HepG2 (cell line): ENCODE data around the gene GSK3A. TPM values are rescaled to one million over a fixed set of nuclear protein-coding genes. Genes with fewer than 3 reads are reported as not detected.

ENCODE experiments used
- AHDC1 ChIP-seq: sonication (generic); formaldehyde crosslinking; IDR thresholded peaks from 2 replicates; pipeline ENCODE4 v1.5.1; 2020; ENCODE audit warnings: mild to moderate bottlenecking, missing genetic modification reagents, borderline replicate concordance
- ATRX ChIP-seq: sonication (generic); formaldehyde crosslinking; IDR thresholded peaks from 2 replicates; pipeline ENCODE4 v1.4.0; 2020; ENCODE audit warnings: missing genetic modification reagents, borderline replicate concordance
- BCL6 ChIP-seq: IDR thresholded peaks from 2 replicates; pipeline ENCODE4 v1.6.1; 2016; ENCODE audit warnings: missing genetic modification reagents, missing compliant biosample characterization
- CREB1 ChIP-seq, 2 experiments: fragments of 450-650 bp in 1 of 2; IDR thresholded peaks; 2 replicates each; pipeline ENCODE4 v1.6.1; 2016 to 2017; ENCODE audit warnings: control low read depth in 1 of 2, mild to moderate bottlenecking in 1 of 2, missing compliant biosample characterization in 1 of 2, missing genetic modification characterization in 1 of 2
- HNRNPH1 ChIP-seq: fragments of 200-400 bp; formaldehyde crosslinking; optimal IDR thresholded peaks from 2 replicates; pipeline ENCODE3; 2017; ENCODE audit warnings: mild to moderate bottlenecking, low read depth, low read length
- HNRNPK ChIP-seq: fragments of 200-400 bp; formaldehyde crosslinking; IDR thresholded peaks from 2 replicates; pipeline ENCODE4 v1.6.1; 2018; ENCODE audit warnings: low read length, low read depth, moderate library complexity, mild to moderate bottlenecking; ENCODE audit not compliant: poor library complexity, severe bottlenecking
- IRF2 ChIP-seq: IDR thresholded peaks from 2 replicates; pipeline ENCODE4 v1.6.1; 2018; ENCODE audit warnings: missing genetic modification reagents, missing compliant biosample characterization
- KDM1A ChIP-seq: IDR thresholded peaks from 2 replicates; pipeline ENCODE4 v1.6.1; 2016; ENCODE audit warnings: missing compliant biosample characterization
- KLF13 ChIP-seq: sonication (generic); formaldehyde crosslinking; IDR thresholded peaks from 2 replicates; pipeline ENCODE4 v1.4.0; 2020; ENCODE audit warnings: mild to moderate bottlenecking, missing genetic modification reagents
- KLF15 ChIP-seq: sonication (generic); formaldehyde crosslinking; IDR thresholded peaks from 2 replicates; pipeline ENCODE4 v1.8.1; 2023; ENCODE audit warnings: borderline replicate concordance, mild to moderate bottlenecking, inconsistent platforms, missing genetic modification reagents, mixed read lengths
- MED13 ChIP-seq: sonication (generic); formaldehyde crosslinking; IDR thresholded peaks from 2 replicates; pipeline ENCODE4 v1.5.0; 2020; ENCODE audit warnings: missing genetic modification reagents
- MTF1 ChIP-seq: sonication (generic); formaldehyde crosslinking; IDR thresholded peaks from 2 replicates; pipeline ENCODE4 v1.5.0; 2020; ENCODE audit warnings: missing genetic modification reagents
- MYNN ChIP-seq: sonication (generic); formaldehyde crosslinking; IDR thresholded peaks from 2 replicates; pipeline ENCODE4 v1.4.0; 2020; ENCODE audit warnings: mild to moderate bottlenecking, low read depth, missing genetic modification reagents
- NFYB ChIP-seq: sonication (generic); formaldehyde crosslinking; IDR thresholded peaks from 2 replicates; pipeline ENCODE4 v1.4.0; 2020; ENCODE audit warnings: missing genetic modification reagents
- PAX8 ChIP-seq: sonication (generic); formaldehyde crosslinking; IDR thresholded peaks from 2 replicates; pipeline ENCODE4 v1.8.0; 2022; ENCODE audit warnings: mild to moderate bottlenecking, missing genetic modification reagents, borderline replicate concordance
- RARG ChIP-seq: sonication (generic); formaldehyde crosslinking; IDR thresholded peaks from 2 replicates; pipeline ENCODE4 v1.4.0; 2020; ENCODE audit warnings: low read depth, mild to moderate bottlenecking, missing genetic modification reagents
- SMAD9 ChIP-seq: sonication (generic); formaldehyde crosslinking; IDR thresholded peaks from 2 replicates; pipeline ENCODE4 v1.5.1; 2020; ENCODE audit warnings: mild to moderate bottlenecking, missing genetic modification reagents
- SPEN ChIP-seq: sonication (generic); formaldehyde crosslinking; IDR thresholded peaks from 2 replicates; pipeline ENCODE4 v1.5.1; 2020; ENCODE audit warnings: low read depth, mild to moderate bottlenecking, missing genetic modification reagents
- TEAD2 ChIP-seq: sonication (generic); formaldehyde crosslinking; IDR thresholded peaks from 2 replicates; pipeline ENCODE4 v1.9.0; 2021; ENCODE audit warnings: missing genetic modification reagents
- TMF1 ChIP-seq: sonication (generic); formaldehyde crosslinking; IDR thresholded peaks from 2 replicates; pipeline ENCODE4 v1.8.1; 2022; ENCODE audit warnings: low read depth, missing genetic modification reagents
- YEATS2 ChIP-seq: sonication (generic); formaldehyde crosslinking; IDR thresholded peaks from 2 replicates; pipeline ENCODE4 v1.4.0; 2020; ENCODE audit warnings: missing genetic modification reagents, borderline replicate concordance
- ZBTB3 ChIP-seq: sonication (generic); formaldehyde crosslinking; IDR thresholded peaks from 2 replicates; pipeline ENCODE4 v1.4.0; 2020; ENCODE audit warnings: low read depth, mild to moderate bottlenecking, moderate library complexity, missing genetic modification reagents, borderline replicate concordance
- ZFP41 ChIP-seq: sonication (generic); formaldehyde crosslinking; IDR thresholded peaks from 2 replicates; pipeline ENCODE4 v1.4.0; 2020; ENCODE audit warnings: mild to moderate bottlenecking, missing genetic modification reagents, borderline replicate concordance
- ZNF468 ChIP-seq: sonication (generic); formaldehyde crosslinking; IDR thresholded peaks from 2 replicates; pipeline ENCODE4 v1.8.0; 2022; ENCODE audit warnings: mild to moderate bottlenecking, moderate library complexity, missing genetic modification reagents
- ZNF577 ChIP-seq: sonication (generic); formaldehyde crosslinking; IDR thresholded peaks from 2 replicates; pipeline ENCODE4 v1.4.0; 2020; ENCODE audit warnings: mild to moderate bottlenecking, low read depth, missing genetic modification reagents, borderline replicate concordance
- ZNF674 ChIP-seq: sonication (generic); formaldehyde crosslinking; IDR thresholded peaks from 2 replicates; pipeline ENCODE4 v1.5.0; 2020; ENCODE audit warnings: low read depth, mild to moderate bottlenecking, missing genetic modification reagents
- polyA plus RNA-seq, 8 experiments: library from polyadenylated mRNA; depleted of rRNA in 3 of 8; stranded (reverse) in 7 of 8; unstranded in 1 of 8; fragments of >200 nt; fragmentation: Illumina TruSeq in 4 of 8; extraction: Trizol in 4 of 8; gene quantifications; 2 replicates each; pipeline versions ENCODE4 v1.2.1 to v1.2.3, GENCODE V29; 2011 to 2016; ENCODE audit warnings: low read depth in 4 of 8, missing spikeins in 1 of 8, mixed read lengths in 1 of 8; ENCODE audit not compliant: insufficient read depth in 1 of 8
- total RNA-seq, 5 experiments: library from RNA; depleted of rRNA; stranded (reverse); fragments of >200 nt; fragmentation: Illumina TruSeq; extraction: Trizol; gene quantifications; 2 replicates each; pipeline ENCODE4 v1.2.3, GENCODE V29; 2016; ENCODE audit warnings: low read depth in 1 of 5

Gene GSK3A
- total and polyA plus RNA-seq, 2 of the 13 experiments (the other 11 are each of a cell fraction or from before 2014, with no cell fraction given): 16.9 to 52.5 TPM

GRCh38 chr19:42279902-42280814 is 37.8 kb upstream of the GSK3A start (continued):
- TF ChIP-seq ZBTB3 (CRISPR knock-in tag): no peak
- TF ChIP-seq RARG (CRISPR knock-in tag): no peak
- TF ChIP-seq HNRNPH1: no peak
- TF ChIP-seq MED13 (CRISPR knock-in tag): peak; percentile 64; the same call in 1 of the 2 replicates
- TF ChIP-seq KLF15 (CRISPR knock-in tag): no peak
- no peak for TF ChIP-seq TEAD2 (CRISPR knock-in tag)
- TF ChIP-seq PAX8 (CRISPR knock-in tag): no peak
- no peak for TF ChIP-seq MYNN
- no peak for TF ChIP-seq IRF2
- peak; percentile 96 for TF ChIP-seq NFYB
- no peak for TF ChIP-seq SMAD9 (CRISPR knock-in tag)
- no peak for TF ChIP-seq BCL6
- TF ChIP-seq AHDC1 (CRISPR knock-in tag): 0 out of 2 replicates have a peak, but pooled peaks have one; percentile 18
- peak; percentile 19; the same call in 1 of the 2 replicates for TF ChIP-seq SPEN (CRISPR knock-in tag)
- TF ChIP-seq ATRX (CRISPR knock-in tag): no peak
- no peak for TF ChIP-seq KLF13
- peak; percentile 34; the same call in 1 of the 2 replicates for TF ChIP-seq CREB1 (IDR thresholded peaks at IDR 0.05)
- TF ChIP-seq CREB1 (CRISPR knock-in tag; IDR thresholded peaks at IDR 0.05): no peak
- TF ChIP-seq KDM1A (CRISPR knock-in tag): no peak
- TF ChIP-seq ZNF468 (CRISPR knock-in tag): no peak
- peak; percentile 99 for TF ChIP-seq HNRNPK
- TF ChIP-seq ZNF577: no peak
- TF ChIP-seq TMF1 (CRISPR knock-in tag): peak; percentile 55; the same call in 1 of the 2 replicates
- TF ChIP-seq YEATS2: no peak
- TF ChIP-seq MTF1 (CRISPR knock-in tag): no peak; the same call in 1 of the 2 replicates
- no peak for TF ChIP-seq ZNF674 (CRISPR knock-in tag)
- TF ChIP-seq ZFP41: no peak
